ENCODE measurements around the gene RCSD1.

Gene RCSD1

DNA sequence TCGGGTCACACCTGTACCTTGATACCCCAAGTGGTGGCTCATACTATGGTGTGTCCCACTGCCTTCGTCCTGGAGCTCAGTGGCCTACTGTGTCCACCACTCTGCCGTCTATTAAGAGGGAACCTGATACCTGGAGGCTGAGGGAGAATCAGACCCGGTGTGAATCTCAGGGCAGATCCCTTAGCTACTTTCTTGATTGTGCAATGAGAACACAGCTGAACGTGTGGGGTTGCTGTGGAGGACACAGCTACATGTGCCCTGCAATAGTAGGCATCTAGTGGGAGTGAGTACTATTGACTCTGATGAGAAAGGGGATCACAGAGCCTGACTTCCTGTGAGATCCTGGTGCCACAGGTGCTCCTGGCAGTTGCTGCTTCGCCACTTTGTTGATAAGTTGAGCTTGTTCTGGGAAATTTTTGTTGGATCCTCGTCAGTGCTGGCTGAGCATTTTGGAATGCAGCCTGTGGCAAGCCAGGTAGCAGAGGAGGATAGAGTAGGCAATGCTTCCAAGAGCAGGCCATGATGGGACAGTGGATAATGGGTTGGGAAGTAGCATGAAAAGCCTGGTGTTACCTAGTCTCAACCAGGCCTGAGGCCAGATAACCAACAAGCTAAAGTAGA lies 63.5 kb downstream of the RCSD1 start:
- DNase-seq (ENCODE audit: low read depth), result no peak

DNA sequence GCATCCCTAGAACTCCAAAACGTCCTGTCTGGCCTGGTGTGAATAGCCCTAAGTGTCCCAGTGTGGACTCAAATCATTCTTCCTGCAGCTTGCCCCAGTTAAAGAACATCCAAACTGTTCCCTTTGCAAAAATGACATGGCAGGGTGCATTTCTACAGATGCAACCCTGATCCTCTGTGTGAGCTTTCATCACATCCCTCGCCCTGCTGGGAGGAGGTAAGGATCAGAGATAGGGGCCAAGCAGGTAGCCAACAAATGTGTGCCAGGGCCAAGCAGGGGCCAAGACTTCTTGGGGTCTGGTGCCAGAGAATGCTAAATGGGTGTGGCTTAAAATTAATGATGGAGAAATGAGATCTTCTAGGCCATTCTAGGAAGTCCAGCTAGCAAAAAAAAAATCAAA lies 64.7 kb downstream of the RCSD1 start:
- DNase-seq (ENCODE audit: low read depth), result no peak

DNA sequence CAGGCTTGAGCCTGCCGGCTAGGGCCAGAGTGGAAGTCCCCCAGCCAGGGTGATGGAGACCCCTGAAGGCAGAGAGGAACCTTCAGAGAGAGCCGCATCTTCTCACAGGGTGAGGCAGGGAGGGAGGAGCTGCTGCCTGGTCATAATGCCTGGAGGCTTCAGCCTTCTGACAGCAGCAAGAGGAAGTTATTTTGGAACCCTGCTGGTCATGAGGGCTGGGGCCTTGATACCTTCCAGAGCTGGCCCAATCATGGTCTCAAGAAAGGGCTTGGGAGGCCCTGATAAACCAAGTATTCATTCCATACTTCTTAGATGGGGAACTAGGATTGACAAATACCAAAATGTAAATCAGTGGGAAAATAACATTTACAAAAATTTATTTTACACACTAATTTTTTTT lies 65.1 kb downstream of the RCSD1 start:
- DNase-seq (ENCODE audit: low read depth), result no peak

DNA sequence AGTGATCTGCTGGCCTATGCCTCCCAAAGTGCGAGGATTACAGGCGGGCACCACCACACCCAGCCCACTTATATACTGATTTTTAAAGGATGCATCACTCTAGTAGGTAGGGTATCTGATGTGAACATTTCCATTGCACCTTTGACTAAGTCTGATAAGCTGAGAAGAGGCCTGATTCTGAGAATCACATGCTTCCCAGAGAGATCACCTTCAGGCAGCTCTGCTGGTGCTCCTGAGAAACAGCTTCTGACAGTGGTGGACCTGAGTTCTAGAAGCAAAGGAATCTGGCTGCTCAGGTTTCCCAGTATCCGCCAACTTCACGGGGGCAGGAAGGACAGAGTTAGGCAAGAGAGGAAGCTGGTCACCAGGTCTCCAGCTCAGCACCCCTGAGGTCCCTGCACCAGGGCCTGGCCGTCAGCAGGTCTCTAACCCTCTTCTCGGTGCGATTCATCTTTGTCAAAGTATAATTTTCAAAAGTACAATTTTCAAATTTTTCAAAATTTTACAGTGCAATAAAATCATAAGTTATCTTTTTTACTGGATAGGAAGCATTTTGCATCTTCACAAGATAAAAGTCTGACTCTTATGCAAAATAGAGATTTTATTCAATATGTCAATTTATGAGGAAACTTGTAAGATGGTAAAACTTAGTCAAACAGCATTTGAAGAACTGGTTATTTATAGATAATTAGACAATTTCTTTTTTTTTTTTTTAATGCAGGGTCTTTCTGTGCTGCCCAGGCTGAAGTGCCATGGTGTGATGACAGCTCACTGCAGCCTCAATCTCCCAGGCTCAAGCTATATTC lies 65.9 kb downstream of the RCSD1 start:
- DNase-seq (ENCODE audit: low read depth), result no peak

DNA sequence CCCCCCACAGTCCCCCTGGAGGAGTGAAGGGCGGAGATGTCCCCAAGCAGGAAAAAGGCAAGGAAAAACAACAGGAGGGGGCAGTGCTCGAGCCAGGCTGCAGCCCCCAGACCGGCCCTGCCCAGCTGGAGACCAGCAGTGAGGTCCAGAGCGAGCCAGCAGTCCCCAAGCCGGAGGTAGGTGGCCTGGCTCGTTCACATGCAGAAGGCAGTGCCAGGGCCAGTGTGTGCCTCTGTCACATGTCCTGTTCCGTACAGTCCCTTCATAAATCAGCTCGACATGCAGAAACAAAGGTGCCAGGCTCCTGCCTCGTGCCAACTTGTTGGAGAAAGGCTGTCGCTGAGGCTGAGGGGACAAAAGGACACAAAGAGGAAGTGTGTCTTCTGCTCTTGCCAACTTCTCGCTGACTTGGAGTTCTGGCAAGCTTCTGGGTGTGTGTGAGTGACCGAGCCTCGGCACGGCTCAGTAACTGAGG lies 67.7 kb downstream of the RCSD1 start:
- no peak for DNase-seq (ENCODE audit: low read depth)

DNA sequence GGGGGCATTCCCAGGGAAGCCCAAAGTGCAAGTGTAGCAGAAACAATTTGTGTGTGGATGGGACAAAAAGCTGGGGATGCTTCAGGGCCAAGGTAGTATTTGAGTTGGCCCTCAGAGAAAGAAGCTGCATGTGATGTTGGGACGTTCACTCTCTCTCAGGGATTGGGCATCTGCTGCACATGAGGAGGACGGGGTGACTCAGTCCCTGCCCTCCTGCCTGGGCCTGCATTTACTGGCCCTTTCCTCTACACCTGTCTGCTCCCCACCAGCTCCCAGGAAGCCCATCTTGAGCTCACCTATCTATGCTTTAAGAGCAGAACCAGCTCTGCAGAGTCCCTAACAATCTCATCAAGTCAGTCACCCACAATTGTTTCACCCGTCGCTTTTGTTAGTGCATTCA lies 68.3 kb downstream of the RCSD1 start:
- DNase-seq (ENCODE audit: low read depth), result no peak

DNA sequence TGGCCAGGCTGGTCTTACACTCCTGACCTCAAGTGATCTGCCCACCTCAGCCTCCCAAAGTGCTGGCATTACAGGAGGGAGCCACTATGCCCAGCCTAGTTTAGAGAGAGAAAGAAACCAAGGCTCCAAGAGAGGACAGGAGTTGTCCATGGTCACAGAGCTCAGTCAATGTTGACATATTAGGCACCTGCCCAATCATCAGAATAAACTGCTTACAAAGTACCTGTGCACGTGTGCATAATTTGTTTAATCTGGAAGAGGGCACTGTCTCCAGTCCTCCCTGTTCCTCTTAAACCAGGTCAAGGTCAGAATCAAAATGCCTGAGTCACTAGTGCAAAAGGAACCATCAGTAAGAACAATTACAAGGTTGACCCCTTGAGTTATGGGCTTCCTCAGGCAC lies 71.5 kb downstream of the RCSD1 start:
- no peak for DNase-seq (ENCODE audit: low read depth)

DNA sequence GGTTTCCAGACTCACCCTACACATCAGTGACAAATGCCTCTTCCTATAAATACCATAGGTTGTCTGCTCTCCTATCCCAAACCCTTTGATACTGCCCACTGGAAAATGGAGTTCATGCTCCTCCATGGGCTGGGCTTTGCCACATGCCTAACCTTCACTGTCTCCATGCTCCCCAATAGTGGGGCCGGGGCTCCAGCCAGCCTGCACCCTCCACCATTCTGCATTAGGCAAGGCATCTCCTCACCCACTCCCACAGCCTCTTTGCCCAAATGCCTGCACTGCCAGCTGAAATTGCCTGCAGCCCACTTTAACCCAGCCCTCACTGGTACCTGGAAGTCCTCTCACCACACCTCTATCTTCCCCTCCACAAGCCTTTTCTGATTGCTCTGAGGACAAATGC lies 73.5 kb downstream of the RCSD1 start:
- no peak for DNase-seq (ENCODE audit: low read depth)

DNA sequence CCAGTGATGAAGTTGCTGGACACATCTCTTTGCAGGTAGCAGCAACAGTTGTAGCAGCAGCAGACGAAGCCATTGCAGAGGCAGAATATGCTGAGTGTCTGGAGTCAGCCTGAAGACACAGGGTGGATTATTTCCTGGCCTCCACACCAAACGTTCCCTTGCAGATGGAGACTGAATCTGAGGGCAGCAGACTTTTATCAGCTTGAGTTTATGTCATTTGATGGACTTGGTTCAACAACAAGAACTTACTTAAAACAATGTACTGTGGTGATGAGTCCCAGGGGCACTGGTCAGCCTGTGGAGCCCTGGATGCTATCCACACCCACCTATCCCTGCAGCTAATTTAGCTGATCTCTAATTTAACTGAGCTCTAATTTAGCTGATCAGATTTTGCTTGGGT lies 74.7 kb downstream of the RCSD1 start:
- no peak for DNase-seq (ENCODE audit: low read depth)

DNA sequence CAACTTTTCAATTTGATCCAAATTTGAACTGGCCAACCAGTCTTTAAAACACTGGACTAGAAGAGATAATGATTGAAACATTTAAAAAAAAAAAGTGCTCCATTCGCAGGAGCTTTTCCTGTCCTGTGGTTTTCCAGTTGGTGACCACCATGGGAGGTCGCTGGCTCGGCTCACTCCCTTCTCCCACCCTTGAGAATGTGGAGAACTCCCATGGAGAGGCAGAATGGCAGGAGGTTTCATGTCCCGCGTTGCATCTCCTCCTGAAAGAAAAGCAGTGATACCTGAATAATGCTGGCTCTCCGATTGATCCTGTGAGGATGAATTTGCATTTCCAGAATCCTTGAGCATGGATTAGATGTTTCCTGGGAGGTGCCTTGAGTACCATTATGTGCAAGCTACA lies 75.2 kb downstream of the RCSD1 start:
- DNase-seq (ENCODE audit: low read depth), result no peak

DNA sequence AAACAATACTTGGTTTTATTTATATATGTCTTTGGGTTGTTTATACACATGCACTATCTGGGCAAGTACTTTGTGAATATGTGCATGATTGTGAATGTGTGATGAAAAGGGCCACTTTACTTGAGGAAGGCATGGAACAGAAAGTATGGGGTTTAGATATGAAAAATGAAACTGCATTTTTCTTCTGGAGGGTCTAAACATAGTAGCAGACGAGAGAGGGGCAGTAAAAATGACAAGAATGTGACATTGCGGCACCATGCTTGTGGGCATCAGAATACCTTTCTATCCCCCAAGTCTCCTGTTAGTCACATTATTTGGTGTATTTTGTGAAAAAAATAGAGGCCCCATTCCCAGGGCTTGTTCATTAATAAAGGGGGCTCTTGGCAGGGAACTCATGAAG lies 76.3 kb downstream of the RCSD1 start:
- no peak for DNase-seq (ENCODE audit: low read depth)

DNA sequence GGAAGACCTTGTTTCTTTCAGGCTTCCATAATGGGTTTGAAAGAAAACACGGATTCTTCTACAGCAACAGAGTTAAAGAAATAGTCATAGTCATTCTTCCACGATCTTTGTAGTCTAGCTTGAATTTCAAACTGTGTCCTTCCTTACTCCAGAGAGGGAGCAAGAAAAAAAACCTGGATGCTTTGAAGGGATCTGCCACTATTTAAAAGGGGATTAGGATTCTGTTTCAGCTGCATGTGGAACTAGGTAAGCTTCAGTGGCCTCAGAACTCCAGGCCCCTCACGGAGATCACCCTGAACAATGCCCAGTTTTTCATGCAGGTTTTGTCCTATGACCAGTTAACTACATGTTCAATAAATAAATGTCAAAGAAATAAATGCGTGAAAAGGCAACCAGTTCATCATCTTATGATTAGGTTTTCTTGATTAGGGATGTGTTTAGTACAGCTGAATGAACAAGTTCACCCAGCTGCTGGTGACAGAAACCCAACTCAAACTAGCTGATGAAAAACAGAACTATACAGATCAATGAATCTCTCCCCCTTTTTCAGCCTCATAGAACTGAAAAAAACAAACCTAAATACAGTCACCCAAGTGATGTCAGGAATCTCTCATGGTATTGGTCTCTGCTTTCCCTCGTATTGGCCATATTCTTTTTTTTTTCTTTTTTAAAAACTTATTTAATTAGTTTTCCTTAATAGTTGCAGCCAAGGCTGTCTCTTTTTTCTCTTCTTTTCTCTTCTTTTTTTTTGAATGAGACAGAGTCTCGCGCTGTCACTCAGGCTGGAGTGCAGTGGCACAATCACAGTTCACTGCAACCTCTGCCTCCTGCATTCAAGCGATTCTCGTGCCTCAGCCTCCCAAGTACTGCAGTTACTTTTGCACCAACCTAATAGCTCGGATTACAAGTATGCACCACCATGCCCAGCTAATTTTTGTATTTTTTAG lies 77.2 kb downstream of the RCSD1 start:
- DNase-seq (ENCODE audit: low read depth), result no peak

DNA sequence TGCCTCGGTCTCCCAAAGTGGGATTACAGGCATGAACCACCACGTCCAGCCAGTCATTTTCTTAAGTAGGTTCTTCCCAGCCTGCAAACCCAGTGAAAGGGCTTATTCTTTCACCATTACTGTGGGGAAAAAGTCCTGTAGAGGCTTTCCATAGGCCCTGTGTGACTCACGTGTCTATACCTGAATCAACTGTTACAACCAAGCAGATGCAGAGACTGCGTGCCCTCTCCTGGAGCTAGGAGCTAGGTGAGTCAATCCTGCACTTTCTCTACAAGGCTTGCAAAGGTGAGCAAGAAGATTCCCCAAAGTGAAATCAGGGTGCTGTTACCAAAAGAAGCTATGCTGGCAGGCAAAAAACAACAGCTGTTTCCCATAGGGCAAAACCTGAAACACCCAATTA lies 77.9 kb downstream of the RCSD1 start:
- no peak for DNase-seq (ENCODE audit: low read depth)

DNA sequence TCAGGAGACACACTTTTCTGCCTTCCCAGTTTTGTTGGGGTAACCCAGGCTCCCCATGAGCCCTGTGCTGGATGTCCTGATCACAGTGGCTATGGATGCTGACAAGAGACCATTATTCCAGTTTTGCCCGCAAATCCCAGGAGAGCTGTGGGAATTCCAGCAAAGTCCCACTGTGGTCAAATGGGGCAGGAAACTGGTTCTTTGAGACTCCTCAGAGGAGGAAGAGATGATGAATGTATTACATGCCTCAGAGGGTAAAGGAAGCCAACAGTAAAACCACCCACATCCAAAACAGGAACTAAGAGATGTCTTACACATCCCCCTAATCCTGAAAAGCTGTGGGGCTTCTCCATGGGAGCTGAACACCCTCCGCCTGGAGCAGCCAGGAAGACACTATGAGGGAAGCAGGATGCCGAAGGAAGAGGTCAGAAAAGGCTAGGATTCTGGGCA lies 78.9 kb downstream of the RCSD1 start:
- DNase-seq (ENCODE audit: low read depth), result no peak

DNA sequence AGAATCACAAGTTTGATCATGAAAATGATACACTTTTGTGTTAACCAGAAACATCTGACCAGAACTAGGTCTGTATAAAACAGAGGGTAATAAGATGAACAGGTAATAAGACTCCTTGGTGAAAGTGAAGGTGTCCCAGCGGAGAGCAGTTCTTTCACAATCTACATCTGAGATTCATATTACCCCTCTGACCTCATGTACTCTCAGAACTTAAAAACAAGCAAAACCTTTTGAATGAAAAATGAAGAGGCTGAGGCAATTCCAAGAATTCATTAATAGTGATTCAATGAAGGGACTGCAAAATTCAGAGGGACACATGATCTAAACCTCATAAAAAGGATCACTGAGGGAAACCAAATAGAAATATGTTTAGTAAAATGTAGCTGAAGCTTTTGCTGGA lies 80.8 kb downstream of the RCSD1 start:
- DNase-seq (ENCODE audit: low read depth), result no peak

DNA sequence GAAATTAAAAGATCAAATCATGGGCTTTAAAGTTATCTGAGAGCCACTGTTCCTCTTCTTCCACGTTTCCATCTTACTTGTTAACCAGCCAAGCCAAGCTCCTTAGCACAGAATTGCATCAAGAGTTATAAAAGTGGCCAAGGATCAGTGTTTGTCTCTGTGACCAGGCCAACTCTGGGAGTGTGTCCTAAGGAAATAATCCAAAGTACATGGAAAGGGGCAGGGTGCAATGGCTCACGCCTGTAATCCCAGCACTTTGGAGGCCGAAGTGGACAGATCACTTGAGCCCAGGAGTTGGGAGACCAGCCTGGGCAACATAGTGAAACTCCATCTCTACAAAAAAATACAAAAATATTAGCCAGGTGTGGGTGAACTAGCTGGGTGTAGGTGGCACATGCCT lies 81.8 kb downstream of the RCSD1 start:
- no peak for DNase-seq (ENCODE audit: low read depth)

DNA sequence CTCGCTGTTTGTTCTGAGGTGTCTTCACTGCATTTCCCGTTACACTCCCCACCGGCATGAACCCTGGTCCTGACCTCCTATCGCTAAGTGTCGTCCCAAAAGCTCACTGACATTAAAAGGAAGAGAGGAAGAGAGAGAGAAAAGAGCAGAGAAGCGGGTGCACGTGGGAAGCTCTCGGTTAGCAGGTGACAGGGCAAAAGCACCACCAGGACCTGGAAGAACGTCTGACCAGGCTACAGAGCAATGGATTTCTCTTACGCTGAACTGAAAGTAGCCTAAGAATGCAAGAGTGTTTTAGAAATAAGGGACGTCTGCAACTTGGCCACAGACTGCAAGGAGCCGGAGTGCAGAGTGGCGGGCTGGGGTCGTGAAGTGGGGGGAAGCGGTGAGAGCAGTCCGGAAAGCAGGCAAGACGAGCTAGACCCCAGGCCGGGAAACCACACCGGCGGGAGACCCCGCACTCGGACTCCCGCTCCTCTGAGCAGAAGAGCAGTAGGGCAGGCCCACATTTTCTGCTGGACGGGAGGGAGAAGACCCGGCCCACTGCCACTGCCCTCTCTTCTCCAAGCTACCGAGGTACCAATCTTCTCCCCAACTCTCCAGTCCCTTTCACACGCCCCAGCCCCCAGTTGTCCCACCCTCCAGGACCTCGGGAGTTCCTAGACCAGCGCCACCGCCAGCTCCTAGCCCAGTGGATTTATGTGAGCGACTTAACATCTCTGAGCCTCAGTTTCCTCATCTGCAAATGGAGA lies 83.5 kb downstream of the RCSD1 start:
- no peak for DNase-seq (ENCODE audit: low read depth)

DNA sequence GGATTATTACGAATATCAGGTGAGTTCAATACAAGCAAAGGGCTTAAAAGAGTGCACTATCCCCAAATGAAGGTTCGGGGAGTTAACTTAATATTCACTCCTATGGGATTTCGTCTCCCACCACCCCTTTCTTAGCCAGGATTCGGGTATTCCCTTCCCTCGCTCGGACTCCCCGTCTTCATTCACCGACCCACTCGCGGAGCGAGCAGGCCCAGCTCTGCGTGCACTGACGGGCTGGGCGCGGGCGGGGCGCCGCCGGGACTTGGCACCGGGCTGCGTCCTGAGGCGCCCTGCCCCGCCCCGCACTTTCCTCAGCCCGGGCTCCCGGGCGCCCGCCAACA lies 84.0 kb downstream of the RCSD1 start:
- no peak for DNase-seq (ENCODE audit: low read depth)

DNA sequence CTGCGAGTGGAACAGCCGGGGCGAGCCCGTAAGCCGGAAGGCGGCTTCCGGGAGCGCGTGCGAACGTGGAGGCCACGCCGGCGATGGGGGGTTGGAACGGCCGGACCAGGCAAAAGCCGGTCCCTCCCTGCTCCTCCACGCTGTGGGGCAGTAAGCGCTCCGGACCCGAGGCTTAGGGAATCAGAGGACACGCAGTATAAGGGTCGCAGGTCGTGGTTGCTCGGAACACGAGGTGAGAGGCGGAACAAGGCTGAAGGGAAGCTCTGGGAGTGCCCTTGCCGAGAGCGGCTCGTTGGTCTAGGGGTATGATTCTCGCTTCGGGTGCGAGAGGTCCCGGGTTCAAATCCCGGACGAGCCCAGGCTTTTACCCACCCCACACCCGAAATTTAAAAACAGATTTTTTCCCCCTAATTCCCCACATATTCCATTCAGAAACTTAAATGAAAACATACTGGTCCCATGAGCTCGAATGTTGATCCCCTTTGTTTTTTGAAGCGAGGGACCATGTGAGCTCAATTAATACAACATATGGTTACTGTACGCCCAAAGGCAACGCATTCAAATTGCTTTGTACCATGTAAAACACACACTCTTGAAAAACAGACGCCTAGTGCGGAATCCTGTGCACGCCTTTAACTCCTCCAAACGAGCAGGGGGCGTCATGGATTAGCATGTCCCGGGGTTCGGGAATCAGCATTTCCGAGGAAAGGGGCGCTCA lies 84.6 kb downstream of the RCSD1 start:
- DNase-seq (ENCODE audit: low read depth), result peak; percentile 82

DNA sequence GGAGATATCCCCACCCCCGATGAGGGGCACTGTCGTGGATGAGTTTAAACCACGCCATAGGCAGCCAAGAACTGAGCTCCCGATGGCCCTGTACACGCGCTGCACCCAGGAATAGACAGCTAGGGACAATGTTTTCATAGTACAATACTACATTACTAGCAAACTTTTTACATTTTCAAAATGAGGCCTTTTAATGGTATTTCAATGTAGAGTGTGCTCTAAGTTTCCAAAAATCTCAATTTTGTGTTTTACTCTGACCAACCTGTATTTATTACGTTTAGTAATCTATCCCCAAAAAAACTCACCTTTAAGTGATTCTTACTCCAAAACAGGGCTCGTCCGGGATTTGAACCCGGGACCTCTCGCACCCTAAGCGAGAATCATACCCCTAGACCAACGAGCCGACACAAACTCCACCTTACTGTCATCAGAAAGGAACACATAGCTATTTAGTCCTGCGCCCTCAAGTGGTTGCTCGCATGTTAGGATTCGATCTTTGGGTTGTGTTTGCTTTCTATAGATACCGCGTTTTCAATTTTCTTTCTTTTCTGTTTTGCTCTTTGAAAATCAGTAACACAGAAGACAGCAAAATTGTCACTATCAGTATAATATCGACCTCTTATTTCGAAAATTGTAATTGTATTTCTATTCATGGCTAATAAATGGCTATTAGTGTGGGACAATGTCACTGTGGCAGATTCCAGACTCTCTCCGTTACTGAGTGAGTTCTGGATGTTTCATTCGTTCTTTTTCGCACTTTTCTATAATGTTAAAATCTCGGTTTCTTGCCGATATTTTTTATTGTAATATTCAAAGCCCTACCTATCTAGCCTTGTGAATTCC lies 85.3 kb downstream of the RCSD1 start:
- peak; percentile 73 for DNase-seq (ENCODE audit: low read depth)

DNA sequence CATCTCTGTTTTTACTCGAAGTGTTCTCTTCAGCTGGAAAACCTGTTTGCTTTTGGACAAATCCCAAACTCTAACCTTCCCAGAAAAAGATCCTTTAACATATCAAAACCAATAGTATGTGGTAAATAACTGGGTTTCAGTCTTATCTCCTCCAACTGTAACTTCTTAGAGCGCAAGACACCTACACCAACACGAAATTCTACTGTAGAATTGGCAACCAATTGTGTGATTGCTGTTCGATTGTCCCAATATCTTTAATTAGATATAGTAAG lies 85.9 kb downstream of the RCSD1 start:
- no peak for DNase-seq (ENCODE audit: low read depth)
